Esophagus muscularis mucosa (tissue), 3 donors: ENCODE results near the gene B4GALNT2.
A peak's percentile ranks its signal among the peaks of the same experiment; 100 is the strongest.

Source experiments
- POLR2A ChIP-seq: fragments of 450-650 bp; IDR thresholded peaks from one replicate; pipeline ENCODE4 v1.6.1; 2017; ENCODE audit warnings: antibody characterized with exemption, moderate library complexity, mild to moderate bottlenecking, low read depth
- POLR2AphosphoS5 ChIP-seq, 2 donors: sonication (generic); formaldehyde crosslinking; IDR thresholded peaks; one replicate each; pipeline ENCODE4 v1.6.1; 2017; ENCODE audit warnings: antibody characterized with exemption in 2 of 2
- TF ChIP-seq, protein P1 (sequence below), 3 experiments: fragments of 200-600 bp in 2 of 3; fragments of 450-650 bp in 1 of 3; sonication (generic) in 2 of 3; IDR thresholded peaks; one replicate each; pipeline ENCODE4 v1.5.1; 2017 to 2019; ENCODE audit warnings: antibody characterized with exemption in 3 of 3, mild to moderate bottlenecking in 2 of 3, moderate library complexity in 1 of 3

DNA sequence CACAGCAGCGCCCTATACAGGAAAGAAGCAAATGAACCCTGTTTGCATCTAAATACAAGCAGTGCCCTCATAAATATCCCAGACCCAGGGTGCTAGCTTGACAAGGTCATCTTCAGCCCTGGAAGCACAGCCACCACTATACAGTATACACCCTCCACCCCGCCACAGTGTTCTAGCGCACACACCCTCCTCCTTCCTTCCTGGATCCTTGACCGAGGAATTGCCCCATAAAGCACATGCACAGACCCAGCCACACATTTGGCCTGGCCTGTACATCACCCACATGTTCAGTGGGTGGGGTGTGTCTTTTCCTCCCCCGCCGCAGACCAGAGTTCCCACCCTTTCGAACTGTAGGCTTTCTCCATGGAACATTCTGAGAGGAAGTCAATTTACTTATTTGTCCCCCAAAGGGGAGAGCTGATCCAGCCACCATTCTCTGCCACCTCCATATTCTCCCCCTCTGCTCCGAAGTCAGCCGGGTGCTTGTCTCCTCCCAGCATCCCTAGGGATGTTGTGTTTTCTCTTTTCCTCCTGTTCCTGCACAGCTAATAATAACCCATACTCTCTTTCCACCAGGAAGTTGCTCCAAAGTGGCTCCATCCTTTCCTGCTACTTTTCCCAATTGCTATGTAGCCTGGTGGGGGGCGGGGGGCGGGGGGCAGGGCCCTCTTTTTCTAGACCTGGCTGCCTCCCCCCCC lies 84.5 kb downstream of the B4GALNT2 start:
- TF ChIP-seq, protein P1, sequence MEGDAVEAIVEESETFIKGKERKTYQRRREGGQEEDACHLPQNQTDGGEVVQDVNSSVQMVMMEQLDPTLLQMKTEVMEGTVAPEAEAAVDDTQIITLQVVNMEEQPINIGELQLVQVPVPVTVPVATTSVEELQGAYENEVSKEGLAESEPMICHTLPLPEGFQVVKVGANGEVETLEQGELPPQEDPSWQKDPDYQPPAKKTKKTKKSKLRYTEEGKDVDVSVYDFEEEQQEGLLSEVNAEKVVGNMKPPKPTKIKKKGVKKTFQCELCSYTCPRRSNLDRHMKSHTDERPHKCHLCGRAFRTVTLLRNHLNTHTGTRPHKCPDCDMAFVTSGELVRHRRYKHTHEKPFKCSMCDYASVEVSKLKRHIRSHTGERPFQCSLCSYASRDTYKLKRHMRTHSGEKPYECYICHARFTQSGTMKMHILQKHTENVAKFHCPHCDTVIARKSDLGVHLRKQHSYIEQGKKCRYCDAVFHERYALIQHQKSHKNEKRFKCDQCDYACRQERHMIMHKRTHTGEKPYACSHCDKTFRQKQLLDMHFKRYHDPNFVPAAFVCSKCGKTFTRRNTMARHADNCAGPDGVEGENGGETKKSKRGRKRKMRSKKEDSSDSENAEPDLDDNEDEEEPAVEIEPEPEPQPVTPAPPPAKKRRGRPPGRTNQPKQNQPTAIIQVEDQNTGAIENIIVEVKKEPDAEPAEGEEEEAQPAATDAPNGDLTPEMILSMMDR (IDR thresholded peaks at IDR 0.05) = no peak
- TF ChIP-seq POLR2A = no peak
- TF ChIP-seq POLR2AphosphoS5 (IDR thresholded peaks at IDR 0.05) = peak; percentile 38 to 65
